ENCODE measurements around the gene ADAMTS7.
"Not testable (repeated sequence)": the region's sequence is repeated elsewhere in the genome, so short reads cannot be mapped to it uniquely, and the experiment has no call there.

Gene ADAMTS7

DNA sequence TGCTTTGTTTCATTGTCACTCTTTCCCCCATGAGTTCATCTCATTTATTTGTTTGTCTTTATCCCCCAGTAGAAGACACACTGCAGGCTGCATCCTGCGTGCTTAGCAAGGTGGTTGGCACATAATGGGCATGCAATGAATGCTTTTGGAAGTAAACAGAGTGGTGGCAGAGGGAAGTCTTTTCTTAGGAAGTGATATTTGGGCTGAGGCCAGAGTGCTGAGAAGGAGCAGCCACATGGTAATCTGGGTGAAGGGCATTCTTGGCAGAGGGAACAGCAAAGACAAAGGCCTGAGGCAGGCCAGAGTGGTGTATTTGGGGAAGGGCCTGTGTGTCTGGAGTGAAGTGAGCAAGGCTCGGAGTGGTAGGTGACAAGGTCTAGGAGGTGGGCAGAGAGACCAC is 17.7 kb upstream of the ADAMTS7 start:
- no peak for DNase-seq

DNA sequence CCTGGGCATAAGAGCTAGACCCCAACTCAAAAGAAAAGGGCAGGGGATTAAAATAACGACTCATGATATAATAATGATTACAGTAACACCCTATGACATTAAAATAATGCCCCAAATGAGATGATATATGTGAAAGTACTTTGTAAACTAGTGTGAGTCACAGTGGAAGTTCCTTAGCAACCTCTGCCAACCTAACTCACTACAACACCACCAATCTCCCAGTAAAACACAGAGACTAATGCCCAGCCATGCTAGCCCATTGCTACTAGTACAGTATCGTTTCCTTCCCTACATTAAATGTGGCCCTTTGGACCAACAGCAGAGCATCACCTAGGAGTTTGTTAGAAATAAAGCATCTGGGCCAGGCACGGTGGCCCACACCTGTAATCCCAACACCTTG is 11.2 kb upstream of the ADAMTS7 start:
- no peak for DNase-seq

DNA sequence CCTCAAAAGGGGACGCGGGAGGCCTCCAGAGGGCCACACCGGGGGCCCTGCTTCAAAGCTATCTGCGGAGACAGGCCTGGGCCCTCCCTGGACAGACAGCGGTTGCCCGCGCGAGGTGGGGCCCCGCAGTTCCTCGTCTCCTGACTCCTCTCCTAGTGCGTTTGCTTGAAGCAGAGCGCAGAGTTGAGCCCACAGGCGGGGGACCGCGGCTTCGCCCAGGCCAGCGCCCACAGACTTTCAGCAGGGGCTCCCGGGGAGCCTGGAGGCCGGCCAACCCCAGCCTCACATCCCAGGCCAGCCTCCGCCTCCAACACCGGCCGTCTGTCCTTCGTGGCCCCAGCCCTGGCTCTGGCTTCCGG is 540 bp upstream of the ADAMTS7 start:
- DNase-seq, result no peak

DNA sequence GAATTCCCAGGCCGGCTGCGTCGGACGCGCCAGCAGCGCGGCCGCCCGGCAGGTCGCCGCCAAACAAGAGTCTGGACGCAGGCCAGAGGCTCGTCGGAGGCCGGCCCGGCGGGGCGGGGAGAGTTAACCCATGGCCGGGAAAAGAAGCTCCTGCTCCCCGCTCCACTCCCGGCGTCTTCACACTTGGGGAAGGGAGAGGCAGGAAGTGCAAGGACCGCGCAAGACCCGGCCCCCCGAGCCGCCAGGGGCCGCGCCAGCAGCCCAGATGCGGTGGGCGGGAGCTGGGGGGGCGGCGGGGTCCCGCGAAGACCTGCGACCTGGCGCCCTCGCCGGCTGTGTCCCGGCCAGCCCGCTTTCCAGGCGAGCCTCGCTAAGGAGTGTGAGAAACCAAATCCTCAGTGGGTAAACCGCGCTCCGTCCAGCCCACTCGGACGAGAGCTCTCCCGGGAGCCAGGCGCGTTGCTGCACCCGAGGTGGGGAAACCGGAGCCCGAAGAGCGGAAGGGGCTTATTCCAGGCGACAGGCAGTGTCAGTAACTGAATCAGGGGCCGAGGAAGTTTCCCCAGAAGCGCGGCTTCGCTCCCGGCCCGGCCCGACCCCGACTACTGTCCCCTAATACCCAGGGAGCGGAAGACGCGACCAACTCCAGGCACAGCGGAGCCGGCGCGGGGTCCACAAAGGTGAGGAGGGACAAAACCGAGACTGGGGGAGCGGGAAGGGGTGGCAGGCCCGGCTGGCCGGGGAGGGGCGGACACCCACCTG is 721 bp downstream of the ADAMTS7 start:
- no peak for DNase-seq

DNA sequence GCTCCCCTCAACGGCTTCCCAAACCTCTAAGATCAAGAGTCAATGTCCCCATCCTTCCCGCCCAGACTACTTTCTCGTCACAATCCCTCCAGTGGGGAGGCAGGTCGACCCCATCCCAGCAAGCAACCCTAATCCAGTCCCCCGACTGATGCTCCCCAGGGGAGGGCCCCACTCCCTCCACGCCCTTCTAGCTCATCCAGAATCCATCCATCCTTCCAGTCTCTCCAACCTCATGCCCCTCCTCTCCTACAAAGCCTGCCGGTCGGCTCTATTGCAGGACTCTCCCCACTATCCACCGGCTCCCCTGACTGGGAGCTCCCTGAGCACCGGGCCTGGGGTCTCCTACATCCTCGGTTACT is 1.3 kb downstream of the ADAMTS7 start:
- DNase-seq, result no peak

DNA sequence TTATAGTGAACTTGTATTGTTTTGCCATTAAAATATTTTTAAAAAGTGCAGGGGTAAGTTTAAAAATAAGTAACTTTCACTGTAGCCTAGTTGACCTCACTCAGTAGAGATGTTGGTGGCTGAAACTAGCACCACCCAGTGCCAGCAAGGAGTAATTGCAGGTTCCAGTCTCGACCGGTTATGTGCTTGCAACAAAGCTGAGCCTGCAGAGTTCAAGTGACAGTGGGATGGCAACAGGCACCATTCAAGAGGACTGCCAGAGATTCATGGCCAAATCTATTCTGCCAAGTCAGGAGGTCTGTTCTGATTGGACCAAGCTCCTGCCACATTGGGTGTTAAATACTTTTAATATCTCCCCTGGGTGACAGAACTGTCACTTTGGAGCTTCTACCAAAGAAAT is 2.7 kb downstream of the ADAMTS7 start:
- peak in 1 of 2 donors; percentile 24 for DNase-seq

DNA sequence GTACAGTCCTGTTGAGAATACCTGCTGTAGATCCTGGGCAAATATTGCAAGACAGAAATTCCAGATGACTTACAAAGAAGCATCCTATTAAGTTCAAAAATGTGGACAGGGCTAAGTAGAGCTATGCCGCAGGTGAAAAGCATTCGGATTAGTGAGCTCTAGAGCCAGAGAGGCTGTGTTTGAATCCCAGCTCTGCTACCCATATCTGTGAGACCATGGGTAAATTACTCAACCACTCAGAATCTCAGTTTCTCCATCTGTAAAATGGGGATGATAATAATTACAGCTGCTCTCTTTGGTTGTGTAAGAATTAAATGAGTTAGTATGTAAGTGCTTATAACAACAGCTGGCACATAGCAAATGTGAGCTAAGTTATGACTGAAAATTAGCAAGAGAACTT is 3.9 kb downstream of the ADAMTS7 start:
- no peak for DNase-seq

DNA sequence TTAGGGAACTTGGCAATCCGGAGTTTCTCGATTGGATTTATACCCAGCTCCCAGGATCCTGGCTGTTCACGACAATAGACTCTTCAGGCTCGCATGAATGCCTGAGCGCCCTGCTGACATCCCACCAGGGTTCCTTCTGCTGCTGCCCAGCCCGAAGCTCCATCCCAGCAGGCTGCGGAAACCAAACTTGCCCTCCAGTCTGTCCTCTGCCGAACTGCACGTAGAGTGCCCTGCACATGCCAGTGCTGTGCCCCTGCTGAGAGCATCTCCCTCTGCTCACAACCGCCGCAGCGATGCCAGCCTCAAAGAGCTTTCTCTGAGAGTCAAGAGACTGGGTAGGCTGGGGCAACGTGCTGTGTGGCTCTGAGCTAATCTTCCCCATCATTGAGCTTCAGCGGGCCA is 6.9 kb downstream of the ADAMTS7 start:
- no peak for DNase-seq

DNA sequence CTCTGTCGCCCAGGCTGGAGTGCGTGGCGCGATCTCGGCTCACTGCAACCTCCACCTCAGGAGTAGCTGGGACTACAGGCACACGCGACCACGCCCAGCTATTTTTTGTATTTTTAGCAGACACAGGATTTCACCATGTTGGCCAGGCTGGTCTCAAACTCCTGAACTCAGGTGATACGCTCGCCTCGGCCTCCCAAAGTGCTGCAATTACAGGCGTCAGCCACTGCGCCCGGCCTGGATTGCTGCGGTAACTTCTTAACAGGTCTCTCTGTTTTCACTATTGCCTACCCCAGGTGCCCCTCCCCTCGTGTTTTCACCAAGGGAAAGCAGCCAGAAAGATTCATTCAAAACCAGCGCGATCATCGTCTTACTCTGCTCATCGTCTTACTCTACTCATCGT is 10.5 kb downstream of the ADAMTS7 start:
- DNase-seq, result no peak

DNA sequence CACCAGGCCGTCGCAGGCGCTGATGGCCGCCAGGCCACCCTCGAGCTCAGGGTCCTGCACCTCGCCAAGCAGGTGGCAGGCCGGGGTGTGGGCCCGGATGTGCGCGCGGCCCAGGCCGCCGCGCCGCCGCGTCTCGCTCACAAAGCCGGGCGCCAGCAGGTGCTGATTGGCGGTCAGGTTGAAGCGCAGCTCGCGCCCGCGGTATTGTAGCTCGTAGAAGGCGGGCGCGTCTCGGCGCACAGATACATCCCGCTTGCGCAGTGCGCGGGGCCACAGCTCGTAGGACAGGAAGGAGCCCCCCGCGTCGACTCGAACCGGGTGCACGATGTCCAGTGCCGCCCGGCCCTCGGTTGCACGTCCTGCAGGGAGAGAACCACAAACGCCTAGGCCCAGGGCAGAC is 11.1 kb downstream of the ADAMTS7 start:
- DNase-seq, result no peak

DNA sequence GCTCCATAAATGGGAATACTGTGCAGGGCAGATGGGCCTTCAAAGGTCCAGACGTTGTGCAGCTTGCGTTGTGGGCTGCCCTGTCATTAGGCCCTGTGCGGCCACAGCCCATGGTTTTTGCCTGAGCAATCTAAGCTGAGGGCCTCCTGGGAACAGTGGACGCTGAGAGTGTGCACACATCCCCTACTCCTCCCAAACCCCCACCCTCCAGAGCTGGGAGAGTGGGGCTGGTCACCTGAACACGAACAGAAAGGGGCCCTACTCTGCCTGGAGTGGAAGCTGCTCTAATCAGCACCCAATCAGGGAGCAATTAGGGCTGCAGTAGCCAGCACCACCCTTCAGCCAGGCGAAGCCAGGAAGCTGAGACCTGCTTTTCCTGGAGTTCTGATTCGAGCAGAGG is 12.2 kb downstream of the ADAMTS7 start:
- DNase-seq, result not testable (repeated sequence)

DNA sequence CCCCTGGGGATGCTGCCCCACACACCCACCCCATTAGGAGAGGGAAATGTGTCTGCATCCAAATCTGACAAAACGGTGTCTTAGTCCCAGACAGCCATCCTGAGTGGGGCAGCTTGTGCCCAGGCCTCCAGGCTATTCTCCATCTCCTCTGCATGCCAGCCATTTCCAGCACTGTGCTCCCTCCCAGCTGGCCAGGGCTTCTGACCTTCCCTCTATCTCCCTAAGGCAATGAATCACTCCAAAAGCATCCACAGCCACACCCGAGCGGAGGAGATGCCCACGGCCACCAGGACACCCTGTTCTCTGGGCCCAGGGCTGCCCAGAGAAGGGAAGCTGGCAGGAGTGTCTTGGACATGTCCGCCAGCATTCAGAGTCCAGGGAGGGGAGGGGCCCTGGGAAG is 12.9 kb downstream of the ADAMTS7 start:
- DNase-seq, result not testable (repeated sequence)

DNA sequence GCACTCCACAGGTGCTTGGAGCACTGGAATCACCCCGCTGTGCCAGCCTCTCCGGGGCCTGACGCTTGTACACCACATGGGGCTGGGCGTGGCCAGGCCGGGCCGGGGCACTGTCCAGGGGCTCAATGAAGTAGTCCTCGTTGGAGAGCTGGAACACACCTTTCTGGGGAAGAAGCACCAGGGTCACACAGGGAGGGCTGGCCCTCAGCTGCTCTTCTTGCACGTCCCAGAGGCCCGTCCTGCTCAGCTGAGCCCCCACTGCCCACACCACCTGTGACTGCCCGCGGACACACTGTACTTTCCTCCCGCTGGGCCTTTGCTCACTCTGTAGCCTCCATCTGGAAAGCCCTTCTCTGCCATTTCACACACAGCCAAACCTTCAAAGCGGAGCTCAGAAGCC is 13.3 kb downstream of the ADAMTS7 start:
- no peak for DNase-seq

DNA sequence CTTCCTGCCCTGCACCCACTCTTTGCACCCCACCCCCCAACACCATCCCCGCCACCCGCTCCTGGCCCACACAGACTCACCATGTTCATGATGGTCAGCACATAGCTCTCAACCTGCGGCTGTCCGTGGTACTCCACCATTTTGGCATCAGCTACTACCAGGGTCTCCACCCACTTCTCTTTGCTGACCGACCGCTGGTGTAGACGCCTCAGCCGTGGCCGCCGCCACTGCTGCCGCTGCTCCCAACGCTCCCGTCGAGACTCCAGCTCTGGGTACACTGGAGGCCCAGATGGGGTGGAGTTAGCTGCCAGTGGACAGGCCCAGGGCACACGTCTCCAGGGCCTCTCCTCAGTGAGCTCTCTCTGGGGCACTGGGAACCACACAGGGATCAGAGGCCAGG is 14.8 kb downstream of the ADAMTS7 start:
- no peak for DNase-seq

DNA sequence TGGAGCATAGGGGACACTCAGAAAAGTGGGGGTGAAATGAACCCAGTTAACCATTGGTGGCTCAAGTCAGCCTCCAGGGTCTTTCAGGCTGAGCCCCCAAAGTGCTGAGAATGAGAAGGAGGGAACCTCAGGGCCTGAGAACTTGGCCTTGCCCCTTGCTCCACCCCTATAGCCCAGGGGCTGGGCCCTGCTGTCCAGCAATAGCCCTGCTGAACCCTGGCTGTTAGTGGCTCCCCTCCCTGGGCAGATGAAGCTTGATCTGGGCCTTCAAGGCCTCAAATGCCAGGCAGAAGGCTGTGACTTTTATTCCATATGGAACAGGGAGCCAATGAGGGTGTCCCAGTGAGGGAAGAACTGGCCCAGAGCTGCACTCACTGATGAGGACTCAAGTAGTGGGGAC is 16.2 kb downstream of the ADAMTS7 start:
- no peak for DNase-seq

DNA sequence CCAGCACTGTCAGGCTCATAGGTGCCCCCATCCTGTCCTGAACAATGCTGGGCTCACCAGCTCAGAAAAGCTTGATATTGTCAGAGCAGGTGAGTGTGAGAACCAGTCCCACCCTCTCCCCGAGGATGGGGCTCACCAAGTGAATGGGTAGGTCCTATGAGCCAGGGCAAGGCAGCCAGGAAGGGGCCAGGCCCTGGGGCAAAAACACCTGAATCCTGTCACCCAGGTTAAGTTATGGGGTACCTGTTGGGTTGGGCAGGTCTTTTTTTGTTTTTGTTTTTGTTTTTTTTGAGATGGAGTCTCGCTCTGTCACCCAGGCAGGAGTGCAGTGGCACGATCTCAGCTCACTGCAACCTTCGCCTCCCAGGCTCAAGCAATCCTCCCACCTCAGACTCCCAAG is 16.8 kb downstream of the ADAMTS7 start:
- not testable (repeated sequence) for DNase-seq

DNA sequence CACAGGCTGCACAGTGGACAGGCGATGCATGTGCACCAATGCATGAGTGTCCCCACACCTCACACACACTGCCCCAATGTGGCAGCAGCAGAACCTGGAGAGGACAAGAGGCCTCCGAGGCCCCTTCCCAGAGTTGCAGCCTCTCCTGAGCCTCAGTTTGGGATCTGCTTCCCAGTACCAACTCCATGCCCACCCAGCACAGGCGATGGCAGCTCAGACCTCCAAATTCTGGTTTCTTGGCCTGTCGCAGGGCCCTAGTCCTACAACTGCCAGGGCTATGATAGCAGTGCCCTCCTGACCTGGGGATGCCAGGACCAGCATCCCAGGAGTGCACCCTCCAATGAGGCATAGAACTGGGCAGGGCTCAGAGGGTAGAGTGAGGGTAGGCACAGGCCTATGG is 19.9 kb downstream of the ADAMTS7 start:
- DNase-seq, result no peak

DNA sequence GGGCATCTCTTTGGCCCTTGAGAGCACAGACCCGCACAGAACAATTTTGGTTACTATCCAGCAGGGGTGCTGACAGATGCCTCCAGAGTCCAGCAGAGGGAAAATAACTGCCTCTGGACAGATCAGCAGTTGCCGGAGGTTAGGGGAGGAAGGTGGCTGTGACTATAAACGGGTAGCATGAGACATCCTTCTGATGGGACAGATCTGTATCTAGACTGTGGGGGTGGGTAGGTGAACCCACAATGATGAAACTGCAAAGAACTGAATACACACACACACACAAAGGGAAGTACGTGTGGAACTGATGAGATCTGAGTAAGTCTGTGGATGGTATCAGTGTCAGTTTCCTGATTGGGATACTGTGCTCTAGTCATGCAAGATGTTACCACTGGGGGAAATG is 21.2 kb downstream of the ADAMTS7 start:
- DNase-seq, result no peak

DNA sequence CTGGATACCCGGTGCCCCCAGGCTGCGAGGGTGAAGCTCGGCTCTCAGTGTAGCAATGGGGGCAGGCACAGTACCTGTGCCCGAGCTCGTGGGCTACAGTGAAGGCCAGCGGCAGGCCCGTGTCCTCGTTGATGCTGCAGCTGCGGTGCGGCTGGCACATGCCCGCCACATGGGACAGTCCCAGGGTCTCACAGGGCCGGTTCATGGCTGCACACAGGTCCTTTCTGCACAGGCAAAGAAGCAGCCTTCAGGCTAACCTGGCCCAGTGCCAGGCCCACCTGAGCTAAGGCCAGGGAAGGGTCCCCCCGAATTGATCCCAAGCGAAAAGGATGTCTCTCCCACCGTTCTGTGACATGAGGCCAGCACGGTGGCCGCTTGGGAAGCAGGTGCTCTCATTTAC is 21.6 kb downstream of the ADAMTS7 start:
- DNase-seq, result no peak

DNA sequence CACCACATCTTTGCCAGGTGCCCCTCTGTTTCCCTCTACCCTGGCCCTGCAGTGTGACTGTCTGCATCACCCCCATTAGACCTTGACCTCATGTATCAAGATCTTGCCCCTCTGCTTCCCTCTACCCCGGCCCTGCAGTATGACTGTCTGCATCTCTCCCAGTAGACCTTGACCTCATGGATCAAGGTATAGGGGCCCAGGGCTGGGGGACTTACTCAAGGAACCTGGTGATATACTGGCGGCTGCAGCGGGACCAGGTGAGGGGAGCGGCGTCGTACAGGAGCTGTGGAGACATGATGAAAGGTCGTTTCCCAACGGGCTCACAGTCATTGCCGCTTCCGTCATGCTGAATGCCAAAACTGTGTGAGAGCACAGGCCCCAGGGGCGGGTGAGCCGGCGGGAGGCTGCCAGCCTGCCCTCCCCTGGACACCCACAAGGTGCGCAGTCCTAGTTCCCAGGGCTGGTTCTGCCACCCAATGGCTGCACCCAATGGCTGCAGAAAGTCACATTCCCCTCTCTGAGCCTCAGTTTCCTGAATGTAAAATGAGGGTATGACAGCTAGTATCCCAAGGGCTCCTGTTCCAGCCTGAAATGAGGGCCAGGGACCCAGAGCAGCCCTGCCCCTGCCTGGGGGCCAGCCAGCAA is 23.1 kb downstream of the ADAMTS7 start:
- DNase-seq, result no peak

DNA sequence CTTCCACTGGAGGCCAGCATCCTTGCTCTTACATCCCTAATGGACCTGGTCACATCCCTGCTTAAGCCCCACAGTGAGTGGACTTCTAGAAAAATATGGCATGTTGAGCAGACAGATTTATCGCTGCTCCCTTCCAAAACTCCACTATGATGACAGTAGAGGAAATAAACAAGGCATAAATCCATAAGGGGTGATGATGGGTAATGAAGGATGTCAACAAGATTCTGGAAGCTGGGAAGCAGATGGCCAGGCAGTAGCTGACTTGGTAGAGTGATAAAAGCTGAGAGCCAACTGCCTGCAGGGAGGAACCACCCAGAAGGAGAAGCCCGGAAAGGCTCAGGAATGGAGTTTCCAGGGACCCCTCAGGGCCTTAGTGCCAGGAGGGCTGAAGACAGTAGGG is 28.9 kb downstream of the ADAMTS7 start:
- DNase-seq, result not testable (repeated sequence)

DNA sequence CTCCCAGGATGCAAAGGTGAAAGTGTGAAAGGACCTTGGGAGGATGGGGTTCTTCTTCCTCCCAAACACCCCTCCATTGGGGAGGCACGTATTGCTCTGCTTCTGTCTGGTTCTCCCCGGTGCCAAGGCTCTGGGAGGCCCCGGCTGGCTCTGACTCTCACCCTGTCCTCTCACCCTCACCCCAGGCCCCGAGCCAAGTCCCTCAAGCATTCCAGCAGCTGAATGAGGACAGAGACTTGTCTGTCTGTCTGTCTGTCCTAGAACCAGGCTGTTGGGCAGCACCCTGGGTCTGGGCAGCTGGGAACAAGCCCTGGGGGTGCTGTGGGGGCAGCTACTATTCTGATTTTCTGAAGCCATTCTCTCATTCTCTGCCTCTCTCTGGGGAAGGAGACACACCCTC is 29.9 kb downstream of the ADAMTS7 start:
- not testable (repeated sequence) for DNase-seq

DNA sequence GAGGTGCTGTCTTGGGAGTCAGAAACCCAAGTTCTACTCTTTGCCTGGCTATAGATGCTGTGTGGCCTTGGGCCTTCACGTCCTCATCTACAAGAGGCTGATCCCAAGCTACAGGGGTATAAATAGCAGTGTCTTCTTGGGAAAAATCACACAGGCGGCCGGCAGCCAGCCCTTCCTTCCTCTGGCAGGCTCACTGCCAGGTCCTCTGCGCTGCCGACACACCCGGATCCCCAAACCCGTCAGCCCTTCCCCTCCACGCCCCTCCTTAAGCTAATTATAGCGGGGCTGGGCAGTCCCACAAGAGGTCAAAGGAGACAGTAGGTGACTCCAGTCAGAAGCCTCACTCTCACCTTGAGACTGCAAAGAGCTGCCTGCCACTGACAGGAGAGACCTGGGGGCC is 31.3 kb downstream of the ADAMTS7 start:
- DNase-seq, result not testable (repeated sequence)

DNA sequence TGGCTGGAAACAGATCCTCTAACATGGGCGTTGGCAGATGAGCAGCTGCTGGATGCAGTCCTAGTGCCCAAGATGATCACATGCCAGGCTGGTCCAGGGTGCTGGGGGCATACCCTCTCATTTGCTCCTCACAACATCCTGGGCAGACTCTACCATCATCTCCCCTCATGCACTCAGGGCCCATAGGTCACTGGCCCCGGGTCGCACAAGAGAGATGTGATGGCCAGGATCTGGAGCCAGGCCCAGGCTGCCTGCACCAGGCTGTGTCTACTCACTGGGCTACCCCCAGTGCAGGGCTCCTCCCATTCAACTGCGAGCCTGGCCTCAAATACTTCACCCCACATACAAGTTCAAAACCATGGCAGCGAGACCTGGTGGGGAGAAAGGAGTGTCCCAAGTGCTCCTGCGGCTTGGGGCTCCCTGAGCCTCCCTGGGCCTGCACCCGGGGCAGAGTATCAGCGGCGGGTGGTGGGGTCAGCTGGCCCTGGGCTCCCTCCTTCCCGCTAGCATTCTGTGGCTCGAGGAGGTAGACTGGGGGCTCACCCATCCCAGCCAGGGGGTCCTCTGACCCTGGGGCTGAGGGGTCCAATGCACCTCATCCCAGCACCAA is 32.0 kb downstream of the ADAMTS7 start:
- not testable (repeated sequence) for DNase-seq

DNA sequence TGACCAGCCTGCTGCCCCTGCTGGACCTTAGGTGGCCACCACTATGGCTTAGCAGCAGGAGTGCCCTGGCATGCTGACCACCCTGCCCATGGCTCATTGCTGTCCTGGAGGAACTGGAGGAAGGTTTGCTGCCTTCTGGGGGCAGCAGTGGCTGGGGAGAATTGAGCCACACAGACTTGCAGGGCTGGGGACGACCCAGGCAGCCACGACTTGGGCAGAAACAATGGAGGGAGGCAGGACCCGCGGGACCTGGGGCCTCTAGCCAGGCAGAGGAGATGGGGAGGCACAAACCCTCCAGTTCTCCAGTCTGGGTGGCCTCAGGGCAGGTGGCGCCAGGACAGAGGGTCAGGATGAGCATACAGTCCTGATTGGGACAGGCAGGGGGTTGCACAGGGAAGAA is 32.8 kb downstream of the ADAMTS7 start:
- no peak for DNase-seq
